Measurements from ENCODE around the gene COBL. TPM values are rescaled to one million over a fixed set of nuclear protein-coding genes. Genes with fewer than 3 reads are reported as not detected.

Gene COBL
- total RNA-seq, 2 experiments from 2014 or later: not detected

DNA sequence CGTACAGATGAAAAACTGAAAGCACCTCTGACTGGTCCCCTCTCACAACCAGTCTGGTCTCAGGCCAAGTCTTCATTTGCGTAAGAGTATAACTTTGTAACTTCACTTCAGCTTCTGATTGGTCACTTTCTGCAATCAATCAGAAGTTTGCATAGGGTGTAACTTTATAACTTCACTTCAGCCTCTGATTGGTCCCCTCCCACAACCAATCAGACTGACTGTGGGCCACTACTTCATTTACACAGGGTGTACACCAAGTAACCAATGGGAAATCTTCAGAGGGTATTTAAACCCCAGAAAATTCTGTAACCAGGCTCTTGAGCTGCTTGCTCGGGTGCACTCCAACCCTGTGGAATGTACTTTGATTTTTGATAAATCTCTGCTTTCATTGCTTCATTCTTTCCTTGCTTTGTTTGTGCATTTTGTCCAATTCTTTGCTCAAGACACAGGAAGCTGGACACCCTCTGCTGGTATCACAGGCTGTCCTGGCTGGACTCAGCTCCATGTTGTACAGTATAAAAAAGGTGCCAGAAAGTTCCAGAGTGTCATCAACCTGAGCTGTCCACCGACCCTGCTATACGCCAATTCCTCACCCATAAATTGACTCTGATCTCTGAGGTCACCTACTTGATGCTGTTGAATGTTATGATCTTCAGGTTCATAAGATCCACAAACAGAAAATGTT is 74.5 kb downstream of the COBL start:
- Mint-ChIP-seq H3K36me3 (ENCODE audit: low read depth) (no peaks in the 10 kb centered on the region), H3K4me3 (no peak overlapping the region), H3K27ac (no peak overlapping the region), H3K4me1 (no peaks in the 10 kb centered on the region), H3K27me3 (peaks cover 2% of the 10 kb centered on the region), H3K9me3 (no peaks in the 10 kb centered on the region)
- no peak for DNase-seq
- POLR2A ChIA-PET: no interaction called here
- CTCF ChIA-PET: no interaction called here

DNA sequence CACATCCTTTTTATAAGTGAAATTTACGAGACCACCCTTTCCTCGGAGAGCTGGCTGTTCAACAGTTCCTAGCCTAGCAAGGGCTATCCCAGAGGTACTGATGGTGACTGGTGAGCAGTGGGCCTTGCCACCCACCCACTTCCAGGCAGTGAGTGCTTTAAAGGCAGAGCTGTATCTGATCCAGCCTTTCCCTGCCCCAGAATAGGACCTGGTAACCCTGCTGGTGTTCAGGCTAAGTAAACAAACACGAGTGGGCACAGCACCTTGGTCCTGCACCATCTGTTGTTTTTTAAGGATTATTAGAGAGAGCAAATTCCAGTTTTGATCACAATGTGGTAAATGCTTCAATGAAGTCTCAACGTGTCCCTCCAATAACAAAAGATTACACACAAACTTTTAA is 75.7 kb downstream of the COBL start:
- Mint-ChIP-seq H3K4me1 (no peaks in the 10 kb centered on the region), H3K27ac (no peak overlapping the region), H3K36me3 (ENCODE audit: low read depth) (no peaks in the 10 kb centered on the region), H3K4me3 (no peak overlapping the region), H3K9me3 (no peaks in the 10 kb centered on the region), H3K27me3 (peaks cover 2% of the 10 kb centered on the region)
- no peak for DNase-seq
- CTCF ChIA-PET: no interaction called here
- POLR2A ChIA-PET: no interaction called here

DNA sequence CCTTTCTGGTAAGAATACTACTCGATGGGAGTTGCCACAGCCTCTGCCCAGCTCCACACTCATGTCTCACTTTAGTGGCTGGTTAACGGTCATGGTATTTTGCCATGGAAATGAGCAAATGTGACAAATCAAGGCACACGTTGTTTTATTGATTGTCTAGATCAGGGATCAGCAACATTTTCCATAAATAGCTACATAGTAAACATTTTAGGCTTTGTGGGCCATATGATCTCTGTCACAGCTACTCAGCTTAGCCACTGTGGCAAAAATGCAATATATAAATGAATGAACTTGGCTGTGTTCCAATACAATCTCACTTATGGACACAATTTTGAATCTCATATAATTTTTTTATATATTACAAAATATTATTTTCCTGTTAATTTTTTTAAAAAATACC is 76.9 kb downstream of the COBL start:
- Mint-ChIP-seq H3K9me3 (no peaks in the 10 kb centered on the region), H3K27me3 (peaks cover 2% of the 10 kb centered on the region), H3K4me1 (no peaks in the 10 kb centered on the region), H3K36me3 (ENCODE audit: low read depth) (no peaks in the 10 kb centered on the region), H3K27ac (no peak overlapping the region), H3K4me3 (no peak overlapping the region)
- ChIA-PET POLR2A (no interaction called here), CTCF (no interaction called here)
- no peak for DNase-seq

DNA sequence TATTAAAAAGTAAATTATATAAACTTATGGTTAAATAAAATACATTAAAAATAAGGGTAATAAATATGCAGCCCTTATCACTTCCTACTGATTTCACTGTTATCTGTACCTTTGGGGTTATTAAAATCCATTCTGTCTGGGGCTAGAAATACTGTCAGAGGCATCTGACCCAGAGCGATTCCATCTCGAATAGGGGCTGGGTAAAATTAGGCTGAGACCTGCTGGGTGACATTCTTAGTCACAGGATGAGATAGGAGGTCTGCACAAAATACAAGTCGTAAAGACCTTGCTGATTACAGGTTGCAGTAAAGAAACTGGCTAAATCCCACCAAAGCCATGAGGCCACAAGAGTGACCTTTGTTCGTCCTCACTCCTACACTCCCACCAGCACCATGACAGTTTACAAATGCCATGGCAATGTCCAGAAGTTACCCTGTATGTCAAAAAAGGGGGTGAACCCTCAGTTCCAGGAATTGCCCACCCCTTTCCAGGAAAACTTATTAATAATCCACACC is 77.6 kb downstream of the COBL start:
- Mint-ChIP-seq H3K27me3 (peaks cover 2% of the 10 kb centered on the region), H3K9me3 (no peaks in the 10 kb centered on the region), H3K27ac (no peak overlapping the region), H3K36me3 (ENCODE audit: low read depth) (no peaks in the 10 kb centered on the region), H3K4me1 (no peaks in the 10 kb centered on the region), H3K4me3 (no peak overlapping the region)
- DNase-seq: no peak
- POLR2A ChIA-PET: no interaction called here
- CTCF ChIA-PET: no interaction called here

DNA sequence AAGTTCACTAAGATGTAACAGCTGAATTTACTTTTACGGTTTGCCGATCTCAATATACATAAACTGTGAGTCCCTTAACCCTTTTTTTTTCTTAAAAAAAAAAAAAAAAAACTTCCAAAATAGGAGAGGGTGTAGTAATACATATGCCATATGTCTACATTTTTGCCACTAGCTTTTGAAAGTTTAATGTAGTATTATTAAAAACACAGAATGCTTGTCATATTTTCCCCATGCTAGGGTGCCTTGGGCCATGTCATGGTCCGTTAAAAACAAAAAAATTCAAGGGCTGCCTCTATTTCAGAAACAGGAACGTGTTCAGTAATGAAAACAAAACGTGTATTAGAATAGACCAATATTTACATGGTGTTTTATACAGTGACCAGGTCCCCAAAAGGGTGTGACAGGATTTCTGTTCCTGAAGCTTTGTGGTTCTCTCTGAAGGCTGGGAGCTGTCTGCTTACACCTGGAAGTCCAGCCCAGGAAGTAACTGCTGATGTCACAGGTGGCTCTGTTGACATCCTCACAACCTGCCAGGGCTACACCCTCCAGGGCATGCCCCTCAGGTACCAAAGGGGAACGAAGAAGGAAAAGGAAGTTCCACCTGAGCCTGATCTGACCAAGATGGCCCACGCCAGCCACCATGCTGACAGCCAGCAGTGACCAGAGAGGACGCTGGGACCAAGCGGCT is 79.0 kb downstream of the COBL start:
- no peaks in the 10 kb centered on the region for H3K36me3 Mint-ChIP-seq (ENCODE audit: low read depth)
- H3K9me3 Mint-ChIP-seq: no peaks in the 10 kb centered on the region
- peaks cover 2% of the 10 kb centered on the region for H3K27me3 Mint-ChIP-seq
- no peak overlapping the region for H3K27ac Mint-ChIP-seq
- POLR2A ChIA-PET: no interaction called here
- CTCF ChIA-PET: no interaction called here
- H3K4me1 Mint-ChIP-seq: no peaks in the 10 kb centered on the region
- no peak overlapping the region for H3K4me3 Mint-ChIP-seq
- no peak for DNase-seq

DNA sequence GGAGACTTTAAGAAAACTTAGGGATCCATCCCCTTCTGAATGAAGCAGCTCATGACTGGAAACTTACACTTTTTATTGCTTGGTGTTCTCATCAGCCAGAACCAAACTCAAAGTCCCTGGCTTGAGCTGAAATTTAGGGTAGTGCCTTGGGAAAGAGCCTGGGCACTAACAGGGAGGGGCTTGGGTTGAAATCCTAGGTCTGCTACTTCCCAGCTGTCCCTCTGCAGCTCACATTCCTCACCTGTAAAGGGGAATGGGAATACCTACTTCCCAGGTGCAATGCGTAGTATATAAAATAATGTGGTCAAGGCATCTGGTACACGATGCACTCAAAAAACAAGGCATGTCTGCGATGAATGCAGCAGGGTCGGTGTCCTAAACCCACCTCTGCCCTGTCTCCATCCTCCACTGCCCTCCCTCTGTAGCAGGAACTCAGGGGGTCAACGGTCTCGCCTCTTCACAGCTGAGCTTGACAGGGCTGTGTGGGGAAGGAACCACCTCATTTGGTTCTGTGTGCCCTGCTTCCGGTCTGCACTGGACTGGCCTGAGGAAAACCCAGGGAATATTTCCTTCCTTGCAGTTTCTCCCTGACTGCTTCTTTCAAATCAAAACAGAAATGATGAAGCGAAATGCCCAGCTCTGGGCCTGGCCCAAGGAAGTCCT is 80.0 kb downstream of the COBL start:
- DNase-seq: no peak
- no peaks in the 10 kb centered on the region for H3K36me3 Mint-ChIP-seq (ENCODE audit: low read depth)
- no peaks in the 10 kb centered on the region for H3K9me3 Mint-ChIP-seq
- H3K27me3 Mint-ChIP-seq: no peaks in the 10 kb centered on the region
- POLR2A ChIA-PET: no interaction called here
- H3K4me3 Mint-ChIP-seq: no peak overlapping the region
- H3K27ac Mint-ChIP-seq: no peak overlapping the region
- no peaks in the 10 kb centered on the region for H3K4me1 Mint-ChIP-seq
- CTCF ChIA-PET: no interaction called here

DNA sequence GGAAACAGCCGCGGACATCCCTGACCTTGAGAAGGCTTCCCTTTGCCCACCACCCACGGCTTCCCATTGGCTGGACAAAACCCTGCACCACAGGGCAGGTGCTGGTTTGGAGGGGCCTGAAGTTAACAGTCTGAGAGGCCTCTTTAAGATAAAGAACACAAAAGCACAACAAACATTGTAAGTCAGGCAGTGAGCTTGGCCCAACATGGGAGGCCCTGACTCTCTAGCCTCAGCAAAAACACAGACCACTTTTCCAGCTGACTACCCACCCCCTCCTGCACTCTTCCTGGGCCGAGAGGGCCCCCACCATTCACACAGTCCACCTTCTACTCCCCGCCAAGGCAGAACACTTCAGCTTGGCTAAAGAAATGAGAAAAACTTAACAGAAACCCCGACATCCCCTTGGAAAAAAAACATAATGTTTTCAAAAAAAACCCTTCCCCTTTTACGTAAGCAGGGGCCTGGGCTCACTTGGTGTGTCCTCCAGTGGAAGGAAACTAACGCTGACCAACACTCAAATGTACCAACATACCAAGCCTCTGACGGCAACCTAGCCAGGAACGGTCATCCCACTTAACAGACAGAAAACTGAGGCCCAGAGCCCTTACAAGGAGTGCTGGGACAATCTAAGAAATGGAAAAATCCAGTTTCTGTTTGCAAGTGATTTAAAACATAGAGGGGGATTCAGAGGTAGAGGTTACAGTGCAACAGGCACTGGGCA is 80.9 kb downstream of the COBL start:
- Mint-ChIP-seq H3K27ac (no peak overlapping the region), H3K36me3 (ENCODE audit: low read depth) (no peaks in the 10 kb centered on the region), H3K9me3 (no peaks in the 10 kb centered on the region), H3K27me3 (no peaks in the 10 kb centered on the region), H3K4me1 (no peaks in the 10 kb centered on the region), H3K4me3 (no peak overlapping the region)
- no peak for DNase-seq
- ChIA-PET POLR2A (no interaction called here), CTCF (no interaction called here)

DNA sequence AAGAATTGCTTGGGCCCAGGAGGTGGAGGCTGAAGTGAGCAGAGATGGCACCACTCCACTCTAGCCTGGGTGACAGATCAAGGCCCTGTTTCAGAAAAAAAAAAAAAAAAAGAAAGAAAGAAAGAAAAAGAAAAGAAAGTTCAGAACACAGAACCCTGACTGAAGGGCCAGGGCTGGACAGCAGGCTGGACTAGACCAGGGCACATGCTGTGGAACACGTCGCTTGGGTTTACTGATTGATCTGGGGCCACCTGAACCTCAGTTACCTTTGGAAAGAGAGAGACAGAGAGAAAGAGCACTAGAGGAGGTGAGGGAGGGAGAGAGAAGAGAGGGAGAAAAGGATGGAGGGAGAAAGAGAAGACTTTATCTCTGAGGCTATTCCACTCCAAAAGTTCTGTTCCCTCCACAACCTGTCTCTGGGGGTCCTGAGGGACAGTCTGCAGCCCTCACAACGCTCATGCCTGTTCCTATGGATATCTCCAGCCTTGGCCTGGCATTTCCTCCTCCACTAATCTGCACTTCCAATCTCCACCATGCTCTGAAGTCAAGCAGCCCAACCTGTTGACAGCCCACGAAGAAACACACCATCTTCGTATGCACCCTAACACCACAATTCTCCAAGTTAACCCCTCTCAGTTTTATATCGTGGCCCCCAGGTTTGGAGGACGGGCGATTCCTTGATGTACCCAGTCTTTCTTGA is 81.8 kb downstream of the COBL start:
- ChIA-PET POLR2A (no interaction called here), CTCF (no interaction called here)
- Mint-ChIP-seq H3K9me3 (no peaks in the 10 kb centered on the region), H3K4me1 (no peaks in the 10 kb centered on the region), H3K36me3 (ENCODE audit: low read depth) (no peaks in the 10 kb centered on the region), H3K27ac (no peak overlapping the region), H3K4me3 (no peak overlapping the region), H3K27me3 (peaks cover 3% of the 10 kb centered on the region)
- no peak for DNase-seq

DNA sequence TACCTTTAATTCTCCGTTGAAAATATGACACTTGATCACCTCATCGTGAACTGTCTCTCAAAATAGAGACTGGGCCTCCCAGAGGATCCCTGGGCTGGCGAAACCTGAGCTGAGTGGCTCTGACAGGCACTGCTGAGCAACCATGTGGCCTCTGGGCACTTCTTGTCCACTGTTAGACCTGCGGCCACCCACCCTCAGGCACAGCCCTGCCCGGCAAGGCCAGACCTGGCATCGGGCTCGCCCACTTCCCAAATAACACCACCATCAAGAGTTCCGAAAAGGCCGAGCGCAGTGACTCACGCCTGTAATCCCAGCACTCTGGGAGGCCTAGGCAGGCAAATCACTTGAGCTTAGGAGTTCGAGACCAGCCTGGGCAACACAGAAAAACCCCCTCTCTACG is 82.5 kb downstream of the COBL start:
- Mint-ChIP-seq H3K27ac (no peak overlapping the region), H3K36me3 (ENCODE audit: low read depth) (no peaks in the 10 kb centered on the region), H3K4me3 (no peak overlapping the region), H3K9me3 (no peaks in the 10 kb centered on the region), H3K4me1 (no peaks in the 10 kb centered on the region), H3K27me3 (peaks cover 3% of the 10 kb centered on the region)
- DNase-seq: no peak
- POLR2A ChIA-PET: no interaction called here
- CTCF ChIA-PET: no interaction called here

DNA sequence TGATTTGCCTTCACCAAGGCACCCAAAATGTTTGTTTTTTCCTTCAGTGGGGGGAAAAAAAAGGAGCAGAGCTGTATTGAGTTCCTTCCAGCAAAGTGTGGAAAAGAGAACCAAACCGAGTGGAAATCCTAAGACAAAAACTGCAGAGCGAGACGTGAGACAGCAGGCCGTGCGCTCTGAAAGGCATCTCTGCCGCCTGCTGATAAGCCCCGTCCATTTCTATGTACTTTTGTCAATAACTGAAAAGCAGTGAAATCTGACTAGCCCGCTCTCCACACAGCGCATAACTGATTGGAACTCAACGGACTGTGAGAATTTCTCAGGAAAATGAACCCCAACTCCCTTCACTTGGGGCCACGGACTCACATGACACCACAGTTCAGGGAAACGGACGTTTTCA is 83.2 kb downstream of the COBL start:
- Mint-ChIP-seq H3K36me3 (ENCODE audit: low read depth) (no peaks in the 10 kb centered on the region), H3K27ac (no peak overlapping the region), H3K27me3 (peaks cover 3% of the 10 kb centered on the region), H3K4me1 (no peaks in the 10 kb centered on the region), H3K9me3 (no peaks in the 10 kb centered on the region), H3K4me3 (no peak overlapping the region)
- ChIA-PET CTCF (no interaction called here), POLR2A (no interaction called here)
- DNase-seq: no peak

DNA sequence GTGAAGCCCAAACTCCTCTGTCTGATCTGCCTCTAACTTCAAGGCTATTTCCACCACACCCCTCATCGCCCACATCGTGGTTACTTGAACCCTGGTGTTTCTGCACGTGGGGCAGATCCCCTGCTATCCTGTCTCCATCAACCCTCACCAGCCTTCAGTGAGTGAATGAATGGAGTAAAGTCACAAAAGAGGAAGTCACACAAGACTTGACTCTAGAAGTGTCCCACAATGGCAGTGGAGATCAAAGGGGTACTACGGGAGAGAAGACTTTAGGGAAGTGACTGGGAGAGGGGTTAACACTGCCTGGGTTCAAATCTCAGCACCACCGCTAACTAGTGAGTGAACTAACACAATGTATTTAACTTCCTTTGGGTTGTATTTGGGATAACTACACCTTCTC is 85.9 kb downstream of the COBL start:
- Mint-ChIP-seq H3K4me3 (no peak overlapping the region), H3K36me3 (ENCODE audit: low read depth) (no peaks in the 10 kb centered on the region), H3K4me1 (no peaks in the 10 kb centered on the region), H3K27me3 (peaks cover 3% of the 10 kb centered on the region), H3K9me3 (no peaks in the 10 kb centered on the region), H3K27ac (no peak overlapping the region)
- ChIA-PET CTCF (no interaction called here), POLR2A (no interaction called here)
- no peak for DNase-seq

DNA sequence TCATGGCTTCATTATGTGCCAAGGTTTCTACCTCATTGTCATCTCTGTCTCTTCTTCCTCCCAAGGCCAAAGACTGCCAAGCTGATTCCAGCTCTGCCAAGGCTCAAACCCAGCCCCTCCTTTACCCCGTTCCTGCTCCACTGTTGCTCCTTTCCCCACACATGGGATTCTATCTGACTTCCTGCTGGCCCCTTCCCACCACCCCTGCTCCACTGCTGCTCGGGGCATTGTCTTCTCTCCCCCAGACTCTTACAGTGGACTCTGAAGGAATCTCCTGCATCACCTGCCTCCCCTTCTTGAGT is 86.3 kb downstream of the COBL start:
- POLR2A ChIA-PET: no interaction called here

DNA sequence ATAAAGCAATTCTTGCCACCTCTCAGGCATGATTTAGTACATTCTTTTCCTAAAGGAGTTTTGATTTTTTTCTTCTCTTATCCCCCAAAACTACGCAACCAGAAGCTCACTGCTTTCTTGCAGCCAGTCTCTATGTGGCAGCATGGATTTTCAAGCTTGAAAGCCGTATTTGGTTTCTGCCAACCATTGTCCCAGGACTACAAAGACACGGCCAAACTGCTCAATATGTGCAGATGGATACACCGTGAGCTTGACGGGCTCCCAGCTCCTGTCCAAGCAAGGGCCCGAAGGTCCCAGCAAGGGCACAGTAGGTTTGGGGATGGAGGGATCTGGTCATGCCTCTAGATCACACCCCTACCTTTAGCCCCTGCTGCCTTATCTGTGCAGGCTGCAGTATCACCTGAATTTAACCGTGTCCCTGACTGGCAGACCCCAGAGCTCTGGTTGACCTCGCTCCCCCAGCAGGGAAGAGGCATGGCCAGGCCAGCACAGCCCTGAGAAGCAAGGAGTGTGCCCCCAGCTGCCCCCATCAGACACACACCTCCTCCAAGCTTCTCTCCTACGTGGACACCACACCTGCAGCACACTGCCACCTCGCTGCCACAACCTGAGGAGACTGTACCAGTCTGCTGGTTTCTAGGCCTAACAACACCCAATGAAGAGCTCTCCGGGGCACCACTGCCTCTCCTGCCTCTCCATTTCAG is 86.8 kb downstream of the COBL start:
- CTCF ChIA-PET: no interaction called here
- no peak for DNase-seq
- POLR2A ChIA-PET: no interaction called here
- no peak overlapping the region for H3K4me3 Mint-ChIP-seq
- H3K4me1 Mint-ChIP-seq: no peaks in the 10 kb centered on the region
- no peaks in the 10 kb centered on the region for H3K36me3 Mint-ChIP-seq (ENCODE audit: low read depth)
- peaks cover 3% of the 10 kb centered on the region for H3K27me3 Mint-ChIP-seq
- H3K9me3 Mint-ChIP-seq: no peaks in the 10 kb centered on the region
- no peak overlapping the region for H3K27ac Mint-ChIP-seq

More for the DNA sequence above, 86.3 kb downstream of the COBL start:
- no peak overlapping the region for H3K27ac Mint-ChIP-seq
- no peak overlapping the region for H3K4me3 Mint-ChIP-seq
- H3K9me3 Mint-ChIP-seq: no peaks in the 10 kb centered on the region
- no peaks in the 10 kb centered on the region for H3K4me1 Mint-ChIP-seq
- CTCF ChIA-PET: no interaction called here
- no peak for DNase-seq
- peaks cover 3% of the 10 kb centered on the region for H3K27me3 Mint-ChIP-seq
- no peaks in the 10 kb centered on the region for H3K36me3 Mint-ChIP-seq (ENCODE audit: low read depth)

Measured in activated CD4-positive, alpha-beta memory T cell treated with anti-CD3 and anti-CD28 coated beads, Interleukin-2, amount 10 ng/mL, durations not matched to agents 7 days and 5 days (primary cell).